GM06990 (cell line): Measurements from ENCODE around the gene ITPKC.

ENCODE experiments used
- DNase-seq: peaks from one replicate; pipeline ENCODE4 v3.0.0-alpha.2; 2011; ENCODE audit not compliant: insufficient read length; ENCODE audit errors: extremely low read depth
- H3K27me3 ChIP-seq: replicated peaks from 2 replicates; pipeline ENCODE4 v1.6.0; 2011; ENCODE audit warnings: low read length; ENCODE audit not compliant: control insufficient read depth, insufficient read depth
- H3K36me3 ChIP-seq: 2 replicates; pipeline ENCODE4 v1.5.1; 2011; ENCODE audit warnings: low read length; ENCODE audit not compliant: control insufficient read depth, insufficient read depth
- H3K4me3 ChIP-seq: replicated peaks from 2 replicates; pipeline ENCODE4 v1.5.1; 2011; ENCODE audit warnings: low read depth, mild to moderate bottlenecking, control low read depth, low read length
- CTCF ChIP-seq: IDR thresholded peaks from 2 replicates; pipeline ENCODE4 v1.5.1; 2011; ENCODE audit warnings: low read length, control low read depth, mild to moderate bottlenecking, inconsistent platforms; ENCODE audit not compliant: insufficient read depth, poor library complexity, severe bottlenecking

The ITPKC gene

GRCh38 chr19:40740747-40741146 is 23.8 kb downstream of the ITPKC start:
- Histone ChIP-seq H3K4me3 (no peak overlapping the region), H3K27me3 (no peaks in the 10 kb centered on the region), H3K36me3 (peaks cover 17% of the 10 kb centered on the region)
- DNase-seq, result no peak
- TF ChIP-seq CTCF, result no peak

- no peak for TF ChIP-seq CTCF
- Histone ChIP-seq H3K4me3 (no peak overlapping the region), H3K36me3 (peaks cover 15% of the 10 kb centered on the region), H3K27me3 (no peaks in the 10 kb centered on the region)
- DNase-seq, result no peak
Observed at GRCh38 chr19:40741527-40742390, 24.8 kb downstream of the ITPKC start.

GRCh38 chr19:40742477-40742876 is 25.6 kb downstream of the ITPKC start:
- Histone ChIP-seq H3K36me3 (peaks cover 9% of the 10 kb centered on the region), H3K27me3 (no peaks in the 10 kb centered on the region), H3K4me3 (no peak overlapping the region)
- TF ChIP-seq CTCF, result no peak
- DNase-seq, result no peak

DNA sequence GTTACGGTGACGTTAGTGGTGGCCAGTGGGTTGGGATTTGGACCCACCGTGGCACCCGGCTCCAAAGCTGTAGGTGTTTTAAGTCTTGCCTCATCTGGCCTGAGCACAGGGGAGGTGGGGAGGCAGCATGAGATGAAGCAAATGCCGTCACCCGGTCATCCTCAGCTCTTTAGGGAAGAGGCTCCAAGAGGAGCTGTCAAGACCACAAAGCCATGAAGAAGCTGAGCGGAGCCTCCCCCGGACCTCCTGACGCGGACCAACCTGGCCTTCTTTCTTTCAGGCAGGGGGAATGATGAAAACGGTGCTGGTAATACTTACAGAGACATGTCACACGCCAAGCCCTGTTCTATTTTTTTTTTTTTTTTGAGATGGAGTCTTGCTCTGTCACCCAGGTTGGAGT is 26.0 kb downstream of the ITPKC start:
- Histone ChIP-seq H3K36me3 (peaks cover 8% of the 10 kb centered on the region), H3K4me3 (no peak overlapping the region), H3K27me3 (no peaks in the 10 kb centered on the region)
- no peak for DNase-seq
- no peak for TF ChIP-seq CTCF

GRCh38 chr19:40743926-40744325 is 27.0 kb downstream of the ITPKC start:
- Histone ChIP-seq H3K27me3 (no peaks in the 10 kb centered on the region), H3K36me3 (peaks cover 8% of the 10 kb centered on the region)

More at GRCh38 chr19:40743926-40744325, 27.0 kb downstream of the ITPKC start:
- H3K4me3 ChIP-seq, result no peak overlapping the region
- no peak for TF ChIP-seq CTCF
- no peak for DNase-seq
